ENCODE results near the gene HOXA13. TPM values are rescaled to one million over a fixed set of nuclear protein-coding genes. Genes with fewer than 3 reads are reported as not detected.
A peak's percentile ranks its signal among the peaks of the same experiment; 100 is the strongest.

HOXA13 gene
- total and polyA plus RNA-seq, 2 experiments from 2014 or later: not detected

DNA sequence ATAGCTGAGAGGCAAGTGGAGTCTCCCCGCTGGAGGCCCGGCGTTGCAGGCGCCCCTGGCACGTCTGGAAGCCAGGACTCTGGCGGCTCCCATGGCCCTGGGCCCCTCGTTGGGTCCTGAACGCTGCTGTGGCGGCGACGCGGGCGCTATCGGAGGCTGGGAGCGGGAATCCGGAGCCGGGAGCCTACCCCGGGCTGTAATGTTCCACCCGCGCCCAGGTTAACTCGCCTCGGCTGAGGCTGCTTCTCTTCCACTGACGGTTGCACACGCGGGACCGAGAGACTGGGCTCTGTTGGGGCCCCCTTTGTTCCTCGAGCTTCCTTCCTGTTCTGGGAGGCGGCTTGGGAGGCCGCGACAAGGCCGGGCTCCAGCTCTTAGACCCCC is 55.1 kb downstream of the HOXA13 start (continued):
- TF ChIP-seq, protein P1, sequence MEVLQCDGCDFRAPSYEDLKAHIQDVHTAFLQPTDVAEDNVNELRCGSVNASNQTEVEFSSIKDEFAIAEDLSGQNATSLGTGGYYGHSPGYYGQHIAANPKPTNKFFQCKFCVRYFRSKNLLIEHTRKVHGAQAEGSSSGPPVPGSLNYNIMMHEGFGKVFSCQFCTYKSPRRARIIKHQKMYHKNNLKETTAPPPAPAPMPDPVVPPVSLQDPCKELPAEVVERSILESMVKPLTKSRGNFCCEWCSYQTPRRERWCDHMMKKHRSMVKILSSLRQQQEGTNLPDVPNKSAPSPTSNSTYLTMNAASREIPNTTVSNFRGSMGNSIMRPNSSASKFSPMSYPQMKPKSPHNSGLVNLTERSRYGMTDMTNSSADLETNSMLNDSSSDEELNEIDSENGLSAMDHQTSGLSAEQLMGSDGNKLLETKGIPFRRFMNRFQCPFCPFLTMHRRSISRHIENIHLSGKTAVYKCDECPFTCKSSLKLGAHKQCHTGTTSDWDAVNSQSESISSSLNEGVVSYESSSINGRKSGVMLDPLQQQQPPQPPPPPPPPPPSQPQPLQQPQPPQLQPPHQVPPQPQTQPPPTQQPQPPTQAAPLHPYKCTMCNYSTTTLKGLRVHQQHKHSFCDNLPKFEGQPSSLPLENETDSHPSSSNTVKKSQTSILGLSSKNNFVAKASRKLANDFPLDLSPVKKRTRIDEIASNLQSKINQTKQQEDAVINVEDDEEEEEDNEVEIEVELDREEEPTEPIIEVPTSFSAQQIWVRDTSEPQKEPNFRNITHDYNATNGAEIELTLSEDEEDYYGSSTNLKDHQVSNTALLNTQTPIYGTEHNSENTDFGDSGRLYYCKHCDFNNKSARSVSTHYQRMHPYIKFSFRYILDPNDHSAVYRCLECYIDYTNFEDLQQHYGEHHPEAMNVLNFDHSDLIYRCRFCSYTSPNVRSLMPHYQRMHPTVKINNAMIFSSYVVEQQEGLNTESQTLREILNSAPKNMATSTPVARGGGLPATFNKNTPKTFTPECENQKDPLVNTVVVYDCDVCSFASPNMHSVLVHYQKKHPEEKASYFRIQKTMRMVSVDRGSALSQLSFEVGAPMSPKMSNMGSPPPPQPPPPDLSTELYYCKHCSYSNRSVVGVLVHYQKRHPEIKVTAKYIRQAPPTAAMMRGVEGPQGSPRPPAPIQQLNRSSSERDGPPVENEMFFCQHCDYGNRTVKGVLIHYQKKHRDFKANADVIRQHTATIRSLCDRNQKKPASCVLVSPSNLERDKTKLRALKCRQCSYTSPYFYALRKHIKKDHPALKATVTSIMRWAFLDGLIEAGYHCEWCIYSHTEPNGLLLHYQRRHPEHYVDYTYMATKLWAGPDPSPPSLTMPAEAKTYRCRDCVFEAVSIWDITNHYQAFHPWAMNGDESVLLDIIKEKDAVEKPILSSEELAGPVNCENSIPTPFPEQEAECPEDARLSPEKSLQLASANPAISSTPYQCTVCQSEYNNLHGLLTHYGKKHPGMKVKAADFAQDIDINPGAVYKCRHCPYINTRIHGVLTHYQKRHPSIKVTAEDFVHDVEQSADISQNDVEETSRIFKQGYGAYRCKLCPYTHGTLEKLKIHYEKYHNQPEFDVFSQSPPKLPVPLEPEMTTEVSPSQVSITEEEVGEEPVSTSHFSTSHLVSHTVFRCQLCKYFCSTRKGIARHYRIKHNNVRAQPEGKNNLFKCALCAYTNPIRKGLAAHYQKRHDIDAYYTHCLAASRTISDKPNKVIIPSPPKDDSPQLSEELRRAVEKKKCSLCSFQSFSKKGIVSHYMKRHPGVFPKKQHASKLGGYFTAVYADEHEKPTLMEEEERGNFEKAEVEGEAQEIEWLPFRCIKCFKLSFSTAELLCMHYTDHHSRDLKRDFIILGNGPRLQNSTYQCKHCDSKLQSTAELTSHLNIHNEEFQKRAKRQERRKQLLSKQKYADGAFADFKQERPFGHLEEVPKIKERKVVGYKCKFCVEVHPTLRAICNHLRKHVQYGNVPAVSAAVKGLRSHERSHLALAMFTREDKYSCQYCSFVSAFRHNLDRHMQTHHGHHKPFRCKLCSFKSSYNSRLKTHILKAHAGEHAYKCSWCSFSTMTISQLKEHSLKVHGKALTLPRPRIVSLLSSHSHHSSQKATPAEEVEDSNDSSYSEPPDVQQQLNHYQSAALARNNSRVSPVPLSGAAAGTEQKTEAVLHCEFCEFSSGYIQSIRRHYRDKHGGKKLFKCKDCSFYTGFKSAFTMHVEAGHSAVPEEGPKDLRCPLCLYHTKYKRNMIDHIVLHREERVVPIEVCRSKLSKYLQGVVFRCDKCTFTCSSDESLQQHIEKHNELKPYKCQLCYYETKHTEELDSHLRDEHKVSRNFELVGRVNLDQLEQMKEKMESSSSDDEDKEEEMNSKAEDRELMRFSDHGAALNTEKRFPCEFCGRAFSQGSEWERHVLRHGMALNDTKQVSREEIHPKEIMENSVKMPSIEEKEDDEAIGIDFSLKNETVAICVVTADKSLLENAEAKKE (CRISPR knock-in tag; IDR thresholded peaks at IDR 0.05): no peak

MicroRNAs within 50 kb of the gene (microRNA counts, 767-probe panel; counts per million panel counts)
- not detected for microRNA hsa-miR-196b-5p

Small RNA genes lying within 50 kb of the gene (microRNA-seq; reads per million reads assigned to microRNA genes)
- gene MIR196B: 2.7 reads per million, percentile 8 among the genes with 10 or more reads in this experiment

Small RNA genes lying within 50 kb of the gene (small RNA-seq; reads per million reads assigned to genes)
- not detected for gene AC004080.5 (ENCODE audit: low replicate concordance)
- gene RF02140 (ENCODE audit: low replicate concordance): not detected
- not detected for gene RF02141 (ENCODE audit: low replicate concordance)

Other genes starting within 250 kb of the HOXA13 start
- not detected in 2 replicates for gene HOXA1, start 104.1 kb downstream of the HOXA13 start, total RNA-seq (2014; rRNA removed; shearing (Covaris generic))
- gene HOXA1, start 104.1 kb downstream of the HOXA13 start, polyA plus RNA-seq (2016; fragmentation: Nextera tagmentation; extraction: Ambion mirVana): not detected in 2 replicates
- not detected in 2 replicates for gene HOXA2, start 97.4 kb downstream of the HOXA13 start, total RNA-seq (2014; rRNA removed; shearing (Covaris generic))
- not detected in 2 replicates for gene HOXA2, start 97.4 kb downstream of the HOXA13 start, polyA plus RNA-seq (2016; fragmentation: Nextera tagmentation; extraction: Ambion mirVana)
- gene HOXA4, start 69.3 kb downstream of the HOXA13 start, total RNA-seq (2014; rRNA removed; shearing (Covaris generic)): not detected in 2 replicates
- not detected in 2 replicates for gene HOXA4, start 69.3 kb downstream of the HOXA13 start, polyA plus RNA-seq (2016; fragmentation: Nextera tagmentation; extraction: Ambion mirVana)
- gene HOXA5, start 56.4 kb downstream of the HOXA13 start, total RNA-seq (2014; rRNA removed; shearing (Covaris generic)): not detected in 2 replicates
- gene HOXA5, start 56.4 kb downstream of the HOXA13 start, polyA plus RNA-seq (2016; fragmentation: Nextera tagmentation; extraction: Ambion mirVana): not detected in 2 replicates
- gene HOXA6, start 52.3 kb downstream of the HOXA13 start, total RNA-seq (2014; rRNA removed; shearing (Covaris generic)): not detected in 2 replicates
- gene HOXA6, start 52.3 kb downstream of the HOXA13 start, polyA plus RNA-seq (2016; fragmentation: Nextera tagmentation; extraction: Ambion mirVana): not detected in 2 replicates
- not detected in 2 replicates for gene HOXA3, start 47.5 kb downstream of the HOXA13 start, total RNA-seq (2014; rRNA removed; shearing (Covaris generic))
- gene HOXA3, start 47.5 kb downstream of the HOXA13 start, polyA plus RNA-seq (2016; fragmentation: Nextera tagmentation; extraction: Ambion mirVana): not detected in 2 replicates
- not detected in 2 replicates for gene HOXA7, start 43.4 kb downstream of the HOXA13 start, total RNA-seq (2014; rRNA removed; shearing (Covaris generic))
- 0.24 TPM in 1 of 2 replicates, not detected in the other for gene HOXA7, start 43.4 kb downstream of the HOXA13 start, polyA plus RNA-seq (2016; fragmentation: Nextera tagmentation; extraction: Ambion mirVana)
- gene HOXA9, start 34.6 kb downstream of the HOXA13 start, total RNA-seq (2014; rRNA removed; shearing (Covaris generic)): not detected in 2 replicates
- not detected in 2 replicates for gene HOXA9, start 34.6 kb downstream of the HOXA13 start, polyA plus RNA-seq (2016; fragmentation: Nextera tagmentation; extraction: Ambion mirVana)
- gene HOXA10, start 25.8 kb downstream of the HOXA13 start, total RNA-seq (2014; rRNA removed; shearing (Covaris generic)): not detected in 2 replicates
- gene HOXA10, start 25.8 kb downstream of the HOXA13 start, polyA plus RNA-seq (2016; fragmentation: Nextera tagmentation; extraction: Ambion mirVana): not detected in 2 replicates
- gene HOXA11, start 14.9 kb downstream of the HOXA13 start, total RNA-seq (2014; rRNA removed; shearing (Covaris generic)): not detected in 2 replicates
- not detected in 2 replicates for gene HOXA11, start 14.9 kb downstream of the HOXA13 start, polyA plus RNA-seq (2016; fragmentation: Nextera tagmentation; extraction: Ambion mirVana)
- not detected in 2 replicates for gene EVX1, start 42.7 kb upstream of the HOXA13 start, total RNA-seq (2014; rRNA removed; shearing (Covaris generic))
- gene EVX1, start 42.7 kb upstream of the HOXA13 start, polyA plus RNA-seq (2016; fragmentation: Nextera tagmentation; extraction: Ambion mirVana): not detected in 2 replicates

Data from GM23338 (cell line).